Measurements from ENCODE around the gene H2AZ2.
A peak's percentile ranks its signal among the peaks of the same experiment; 100 is the strongest.

The H2AZ2 gene

GRCh38 chr7:44891791-44892190 lies 43.9 kb upstream of the H2AZ2 start:
- no peak for TF ChIP-seq REST (IDR thresholded peaks at IDR 0.05; ENCODE audit: insufficient read depth in 1 of 2, low read depth in 2 of 2, low read length in 2 of 2)
- TF ChIP-seq TAF1 (IDR thresholded peaks at IDR 0.05; ENCODE audit: borderline replicate concordance, insufficient read depth, low read length) = no peak
- TF ChIP-seq FOXP2 (optimal IDR thresholded peaks at IDR 0.05; ENCODE audit: borderline replicate concordance, extremely low read depth, extremely low read length, insufficient read depth) = no peak
- TF ChIP-seq POLR2AphosphoS5 (IDR thresholded peaks at IDR 0.05; ENCODE audit: low read depth, low read length) = no peak
- TF ChIP-seq SIN3A (IDR thresholded peaks at IDR 0.05; ENCODE audit: borderline replicate concordance, insufficient read depth, low read length) = no peak

GRCh38 chr7:44891372-44891771 lies 43.5 kb upstream of the H2AZ2 start:
- TF ChIP-seq TAF1 (IDR thresholded peaks at IDR 0.05; ENCODE audit: borderline replicate concordance, insufficient read depth, low read length) (no peak), FOXP2 (optimal IDR thresholded peaks at IDR 0.05; ENCODE audit: borderline replicate concordance, extremely low read depth, extremely low read length, insufficient read depth) (no peak), POLR2AphosphoS5 (IDR thresholded peaks at IDR 0.05; ENCODE audit: low read depth, low read length) (no peak), REST (IDR thresholded peaks at IDR 0.05; ENCODE audit: insufficient read depth in 1 of 2, low read depth in 2 of 2, low read length in 2 of 2) (no peak), SIN3A (IDR thresholded peaks at IDR 0.05; ENCODE audit: borderline replicate concordance, insufficient read depth, low read length) (no peak)

- TF ChIP-seq FOXP2 (optimal IDR thresholded peaks at IDR 0.05; ENCODE audit: borderline replicate concordance, extremely low read depth, extremely low read length, insufficient read depth) (no peak), TAF1 (IDR thresholded peaks at IDR 0.05; ENCODE audit: borderline replicate concordance, insufficient read depth, low read length) (no peak)
These were observed 41.3 kb upstream of the H2AZ2 start for GRCh38 chr7:44889086-44889781.

- no peak for TF ChIP-seq SIN3A (IDR thresholded peaks at IDR 0.05; ENCODE audit: borderline replicate concordance, insufficient read depth, low read length)
- no peak for TF ChIP-seq TAF1 (IDR thresholded peaks at IDR 0.05; ENCODE audit: borderline replicate concordance, insufficient read depth, low read length)
- no peak for TF ChIP-seq POLR2AphosphoS5 (IDR thresholded peaks at IDR 0.05; ENCODE audit: low read depth, low read length)
- no peak for TF ChIP-seq FOXP2 (optimal IDR thresholded peaks at IDR 0.05; ENCODE audit: borderline replicate concordance, extremely low read depth, extremely low read length, insufficient read depth)
- no peak for TF ChIP-seq REST (IDR thresholded peaks at IDR 0.05; ENCODE audit: insufficient read depth in 1 of 2, low read depth in 2 of 2, low read length in 2 of 2)
These were observed 39.4 kb upstream of the H2AZ2 start for GRCh38 chr7:44887293-44887692.

GRCh38 chr7:44885394-44886317 lies 37.8 kb upstream of the H2AZ2 start, which contains the start of gene PURB:
Gene PURB (minus strand): TSS chr7:44885530. CDS start chr7:44885348, 182 bp downstream.
- 0 out of 2 replicates have a peak, but pooled peaks have one; percentile 2 for TF ChIP-seq SIN3A (IDR thresholded peaks at IDR 0.05; ENCODE audit: borderline replicate concordance, insufficient read depth, low read length)
- TF ChIP-seq REST (IDR thresholded peaks at IDR 0.05; ENCODE audit: insufficient read depth in 1 of 2, low read depth in 2 of 2, low read length in 2 of 2) = 0 out of 4 replicates have a peak, but pooled peaks of 1 of the 2 experiments have one; percentile 11
- TF ChIP-seq TAF1 (IDR thresholded peaks at IDR 0.05; ENCODE audit: borderline replicate concordance, insufficient read depth, low read length) = peak; percentile 69; the same call in 1 of the 2 replicates
- peak; percentile 97 for TF ChIP-seq FOXP2 (optimal IDR thresholded peaks at IDR 0.05; ENCODE audit: borderline replicate concordance, extremely low read depth, extremely low read length, insufficient read depth)
- TF ChIP-seq POLR2AphosphoS5 (IDR thresholded peaks at IDR 0.05; ENCODE audit: low read depth, low read length) = peak; percentile 58; the same call in 1 of the 2 replicates

All from PFSK-1 (cell line).